GM10847 (cell line): ENCODE measurements around the gene KDM1B.

ENCODE experiments used
- POLR2A ChIP-seq: IDR thresholded peaks from 2 replicates; pipeline ENCODE4 v1.6.1; 2011; ENCODE audit not compliant: insufficient read length; ENCODE audit errors: extremely low read depth

The KDM1B gene

GRCh38 chr6:18178960-18179615 lies 23.9 kb downstream of the KDM1B start:
- TF ChIP-seq POLR2A, result no peak

- no peak for TF ChIP-seq POLR2A
Measured at GRCh38 chr6:18179770-18180356, 24.6 kb downstream of the KDM1B start.

GRCh38 chr6:18182568-18182967 lies 27.3 kb downstream of the KDM1B start:
- no peak for TF ChIP-seq POLR2A

- TF ChIP-seq POLR2A, result no peak
Measured at GRCh38 chr6:18183766-18184165, 28.5 kb downstream of the KDM1B start.

GRCh38 chr6:18185624-18186023 lies 30.4 kb downstream of the KDM1B start:
- no peak for TF ChIP-seq POLR2A

- no peak for TF ChIP-seq POLR2A
Measured at GRCh38 chr6:18186033-18186432, 30.8 kb downstream of the KDM1B start.

GRCh38 chr6:18186540-18187250 lies 31.5 kb downstream of the KDM1B start:
- TF ChIP-seq POLR2A, result no peak

- TF ChIP-seq POLR2A, result no peak
Measured at GRCh38 chr6:18187701-18188100, 32.5 kb downstream of the KDM1B start.

- TF ChIP-seq POLR2A, result no peak
Measured at GRCh38 chr6:18189196-18189595, 34.0 kb downstream of the KDM1B start.

GRCh38 chr6:18192026-18192425 lies 36.8 kb downstream of the KDM1B start:
- TF ChIP-seq POLR2A, result no peak

- no peak for TF ChIP-seq POLR2A
Measured at GRCh38 chr6:18203786-18204185, 48.6 kb downstream of the KDM1B start.

- no peak for TF ChIP-seq POLR2A
Measured at GRCh38 chr6:18204691-18205090, 49.5 kb downstream of the KDM1B start.

- TF ChIP-seq POLR2A, result no peak
Measured at GRCh38 chr6:18206591-18206990, 51.4 kb downstream of the KDM1B start.

- TF ChIP-seq POLR2A, result no peak
Measured at GRCh38 chr6:18207438-18207837, 52.2 kb downstream of the KDM1B start.

- no peak for TF ChIP-seq POLR2A
Measured at GRCh38 chr6:18207949-18208348, 52.7 kb downstream of the KDM1B start.

- TF ChIP-seq POLR2A, result no peak
Measured at GRCh38 chr6:18209539-18210197, 54.4 kb downstream of the KDM1B start.
